Measurements from ENCODE around the gene TMX1. TPM values are rescaled to one million over a fixed set of nuclear protein-coding genes. Genes with fewer than 3 reads are reported as not detected.
"Not testable (repeated sequence)": the region's sequence is repeated elsewhere in the genome, so short reads cannot be mapped to it uniquely, and the experiment has no call there.

TMX1 gene
- polyA plus RNA-seq, 3 donors from 2014 or later: 48.8 to 65.0 (median 56.9) TPM

DNA sequence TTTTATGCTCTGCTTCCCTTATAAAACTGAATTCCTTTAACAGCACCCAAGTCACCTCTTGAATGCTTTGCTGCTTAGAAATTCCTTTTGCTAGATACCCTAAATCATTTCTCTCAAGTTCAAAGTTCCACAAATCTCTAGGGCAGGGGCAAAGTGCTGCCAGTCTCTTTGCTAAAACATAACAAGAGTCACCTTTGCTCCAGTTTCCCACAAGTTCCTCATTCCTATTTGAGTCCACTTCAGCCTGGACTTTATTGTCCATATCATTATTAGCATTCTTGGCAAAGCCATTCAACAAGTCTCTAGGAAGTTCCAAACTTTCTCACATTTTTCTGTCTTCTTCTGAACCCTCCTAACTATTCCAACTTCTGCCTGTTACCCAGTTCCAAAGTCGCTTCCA lies 16.6 kb upstream of the TMX1 start:
- not testable (repeated sequence) for H3K4me3 Mint-ChIP-seq; H3K27ac Mint-ChIP-seq; H3K36me3 Mint-ChIP-seq; H3K4me1 Mint-ChIP-seq; H3K9me3 Mint-ChIP-seq; H3K27me3 Mint-ChIP-seq (ENCODE audit: low read depth in 3 of 3); DNase-seq

DNA sequence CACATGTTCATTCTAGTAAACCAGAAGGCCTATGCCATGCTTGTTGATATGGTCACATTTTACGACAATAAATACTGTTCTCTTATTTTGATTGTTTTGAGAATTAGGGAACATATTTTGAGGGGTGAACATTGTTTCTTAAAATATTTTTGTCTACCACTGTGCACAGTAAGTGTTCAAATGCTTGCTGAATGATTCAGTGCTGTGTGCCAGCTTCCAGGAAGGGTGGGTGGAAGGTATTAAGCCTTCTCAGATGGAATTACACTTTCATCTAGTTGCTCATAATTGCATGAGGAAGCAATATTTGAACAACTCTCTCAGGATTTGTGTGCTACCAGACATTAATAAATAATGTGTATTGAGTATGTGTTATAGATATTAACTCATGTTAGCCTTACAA lies 15.5 kb upstream of the TMX1 start:
- H3K27ac Mint-ChIP-seq: no peak overlapping the region

DNA sequence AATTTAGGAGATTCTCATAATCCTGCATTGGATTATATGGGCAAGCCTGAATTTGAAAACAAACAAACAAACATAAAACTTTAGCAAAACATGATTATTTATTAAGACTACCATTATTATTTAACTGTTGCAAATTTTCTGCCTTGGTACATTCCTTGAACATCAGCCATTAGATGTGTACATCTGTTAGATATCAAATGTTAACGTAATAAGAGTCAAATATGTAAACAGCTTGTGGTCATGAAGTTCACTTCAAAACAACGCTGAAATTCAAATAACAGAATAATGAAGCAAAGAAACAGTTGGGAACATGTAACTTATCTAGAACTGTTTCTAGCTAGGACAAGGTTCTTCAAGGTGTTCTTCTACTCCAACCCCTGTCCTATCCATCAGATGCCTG lies 14.3 kb upstream of the TMX1 start:
- H3K4me3 Mint-ChIP-seq: no peak overlapping the region
- peaks cover 0 to 2% (median 0%) of the 10 kb centered on the region in 3 donors for H3K27me3 Mint-ChIP-seq (ENCODE audit: low read depth in 3 of 3)
- H3K36me3 Mint-ChIP-seq: peaks cover 4 to 8% (median 8%) of the 10 kb centered on the region in 3 donors
- no peak overlapping the region for H3K27ac Mint-ChIP-seq
- no peaks in the 10 kb centered on the region for H3K4me1 Mint-ChIP-seq
- no peaks in the 10 kb centered on the region for H3K9me3 Mint-ChIP-seq
- DNase-seq: no peak

More for the DNA sequence above, 15.5 kb upstream of the TMX1 start:
- H3K4me3 Mint-ChIP-seq: no peak overlapping the region
- H3K27me3 Mint-ChIP-seq (ENCODE audit: low read depth in 3 of 3): peaks cover 0 to 2% (median 0%) of the 10 kb centered on the region in 3 donors
- H3K9me3 Mint-ChIP-seq: no peaks in the 10 kb centered on the region
- DNase-seq: no peak
- H3K36me3 Mint-ChIP-seq: peaks cover 4 to 8% (median 8%) of the 10 kb centered on the region in 3 donors
- no peaks in the 10 kb centered on the region for H3K4me1 Mint-ChIP-seq

DNA sequence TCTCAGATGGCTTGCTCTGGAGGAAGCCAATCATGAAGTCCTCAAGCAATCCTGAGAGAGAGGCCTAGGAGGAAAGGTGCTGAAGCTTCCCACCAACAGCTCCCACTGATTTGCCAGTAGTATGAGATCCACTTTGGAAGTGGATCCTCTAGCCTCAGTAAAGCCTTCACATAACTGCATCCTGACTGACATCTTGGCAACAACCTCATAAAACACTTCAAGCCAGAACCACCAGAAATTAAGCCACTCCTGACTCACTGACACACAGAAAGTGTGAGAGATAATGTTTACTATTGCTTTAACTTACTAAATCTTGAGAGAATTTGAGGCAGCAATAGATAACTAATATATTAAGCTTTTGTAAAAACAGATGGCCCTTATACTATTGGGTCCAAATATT lies 11.7 kb upstream of the TMX1 start:
- Mint-ChIP-seq H3K36me3 (peaks cover 0 to 3% (median 2%) of the 10 kb centered on the region in 3 donors), H3K4me3 (no peak overlapping the region), H3K27me3 (ENCODE audit: low read depth in 3 of 3) (peaks cover 0 to 2% (median 0%) of the 10 kb centered on the region in 3 donors), H3K9me3 (no peaks in the 10 kb centered on the region), H3K4me1 (no peaks in the 10 kb centered on the region), H3K27ac (no peak overlapping the region)
- DNase-seq: no peak

DNA sequence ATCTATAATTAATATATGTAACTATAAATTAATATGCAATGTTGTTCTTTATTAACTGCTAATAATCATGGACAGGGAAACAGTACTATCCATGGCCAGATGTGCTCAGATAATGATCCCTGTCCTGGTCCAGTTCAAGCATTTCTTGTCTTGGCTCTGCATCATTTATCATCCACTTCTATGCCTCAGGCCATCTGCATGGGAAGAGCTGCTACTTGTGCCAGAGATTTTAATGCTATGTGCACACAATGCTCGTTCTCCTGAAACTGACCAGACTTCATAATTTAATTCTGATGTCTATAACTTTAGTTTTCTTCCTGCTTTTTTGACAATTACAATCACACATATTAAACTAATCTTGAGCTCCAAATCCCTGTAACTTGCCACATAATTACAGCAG lies 11.2 kb upstream of the TMX1 start:
- peaks cover 0 to 2% (median 0%) of the 10 kb centered on the region in 3 donors for H3K27me3 Mint-ChIP-seq (ENCODE audit: low read depth in 3 of 3)
- H3K4me3 Mint-ChIP-seq: no peak overlapping the region

DNA sequence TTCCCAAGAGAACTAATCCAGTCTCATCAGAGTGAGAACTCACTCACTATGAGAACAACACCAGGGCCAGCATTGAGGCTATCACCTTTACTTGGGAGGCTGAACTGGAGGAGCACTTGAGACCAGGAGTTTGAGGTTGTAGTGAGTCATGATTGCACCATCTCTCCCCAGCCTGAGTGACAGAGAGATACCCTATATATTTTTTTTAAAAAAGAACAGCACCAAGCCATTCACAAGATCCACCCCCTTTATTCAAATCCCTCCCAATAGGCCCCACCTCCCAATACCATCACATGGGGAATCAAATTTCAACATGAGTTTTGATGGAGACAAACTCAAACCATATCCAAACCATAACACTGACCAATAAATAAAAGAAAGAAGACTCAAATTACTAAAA lies 3.7 kb upstream of the TMX1 start:
- peaks cover 2 to 8% of the 10 kb centered on the region in 2 donors for H3K4me1 Mint-ChIP-seq
- peaks cover 0 to 2% (median 0%) of the 10 kb centered on the region in 3 donors for H3K27me3 Mint-ChIP-seq (ENCODE audit: low read depth in 3 of 3)
- H3K9me3 Mint-ChIP-seq: no peaks in the 10 kb centered on the region
- no peak overlapping the region for H3K4me3 Mint-ChIP-seq
- DNase-seq: no peak
- H3K36me3 Mint-ChIP-seq: no peaks in the 10 kb centered on the region
- H3K27ac Mint-ChIP-seq: no peak overlapping the region

More for the DNA sequence above, 11.2 kb upstream of the TMX1 start:
- no peaks in the 10 kb centered on the region for H3K4me1 Mint-ChIP-seq
- H3K27ac Mint-ChIP-seq: no peak overlapping the region
- no peak for DNase-seq
- H3K9me3 Mint-ChIP-seq: no peaks in the 10 kb centered on the region
- H3K36me3 Mint-ChIP-seq: peaks cover 0 to 3% (median 0%) of the 10 kb centered on the region in 3 donors

DNA sequence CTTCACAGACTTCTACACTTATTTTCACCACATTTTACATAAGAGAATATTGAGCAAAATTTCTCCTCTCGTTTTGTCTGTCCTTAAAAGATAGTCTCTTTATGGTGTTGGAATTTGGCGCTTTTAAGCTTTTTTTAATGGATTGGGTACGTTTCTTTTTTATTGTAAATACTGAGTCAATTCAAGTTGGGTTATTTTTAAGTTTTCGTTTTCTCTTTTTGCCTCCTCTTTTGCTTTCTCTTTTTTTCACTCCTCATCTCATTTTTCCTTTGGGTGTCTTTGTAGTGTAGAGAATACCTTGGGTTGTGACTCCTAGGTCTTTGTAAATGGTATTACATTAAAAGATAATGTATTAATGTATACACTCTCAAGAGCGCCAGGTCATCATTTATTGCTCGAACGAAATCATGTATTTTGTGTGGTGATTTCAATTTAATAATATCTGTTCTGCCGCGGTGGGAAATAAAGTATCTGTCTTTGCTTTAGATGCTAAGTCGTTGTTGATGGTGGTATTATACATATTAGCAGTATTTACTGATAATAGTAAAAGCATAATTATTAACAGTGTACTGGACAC lies 845 bp downstream of the TMX1 start:
- peaks cover 11 to 16% of the 10 kb centered on the region in 2 donors for H3K4me1 Mint-ChIP-seq
- peaks cover 0 to 2% (median 0%) of the 10 kb centered on the region in 3 donors for H3K27me3 Mint-ChIP-seq (ENCODE audit: low read depth in 3 of 3)
- H3K9me3 Mint-ChIP-seq: no peaks in the 10 kb centered on the region
- H3K36me3 Mint-ChIP-seq: no peaks in the 10 kb centered on the region
- DNase-seq: peak in 1 of 3 donors; percentile 3
- no peak overlapping the region for H3K4me3 Mint-ChIP-seq
- no peak overlapping the region for H3K27ac Mint-ChIP-seq

DNA sequence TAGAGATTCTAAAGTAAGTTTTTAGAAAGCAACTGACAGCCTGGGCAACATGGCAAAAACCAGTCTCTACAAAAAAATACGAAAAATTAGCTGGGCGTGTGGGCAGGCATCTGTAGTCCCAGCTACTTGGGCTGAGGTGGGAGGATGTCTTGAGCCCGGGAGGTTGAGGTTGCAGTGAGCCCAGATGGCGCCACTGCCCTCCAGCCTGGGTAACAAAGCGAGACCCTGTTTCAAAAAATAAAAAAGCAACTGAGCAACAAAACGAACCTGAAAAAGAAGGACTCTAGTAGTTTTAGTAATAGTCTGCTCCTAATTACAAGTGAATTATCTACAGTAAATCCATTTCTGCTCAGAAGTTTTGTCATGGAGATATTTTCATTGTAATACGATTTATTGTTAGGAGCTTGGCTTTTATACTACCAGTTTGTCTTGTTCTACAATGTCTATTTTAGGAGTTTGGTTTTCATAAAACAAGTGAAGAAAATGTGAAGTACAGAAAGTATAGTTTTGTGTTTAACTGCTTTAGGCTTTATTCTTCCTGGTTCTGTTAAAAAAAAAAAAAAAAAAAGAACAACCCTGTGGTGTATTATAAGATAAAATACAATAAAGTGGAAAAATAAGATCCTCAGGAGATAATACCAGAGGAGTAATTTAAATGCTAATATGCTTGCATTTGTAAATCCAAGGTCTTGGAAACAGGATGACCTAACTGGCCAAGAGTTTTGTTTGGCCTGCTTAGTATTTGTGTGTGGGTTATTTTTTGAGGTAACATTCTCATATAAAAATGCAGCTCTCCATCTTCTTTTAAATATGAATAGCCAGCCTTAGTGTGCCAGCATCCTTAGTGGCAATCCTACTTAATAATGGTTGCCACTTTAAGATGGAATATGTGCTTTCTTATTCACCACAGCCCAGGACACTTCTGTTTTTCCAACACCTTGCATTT lies 2.8 kb downstream of the TMX1 start:
- Mint-ChIP-seq H3K27me3 (ENCODE audit: low read depth in 3 of 3) (peaks cover 0 to 2% (median 0%) of the 10 kb centered on the region in 3 donors), H3K36me3 (peaks cover 0 to 4% (median 0%) of the 10 kb centered on the region in 3 donors), H3K4me1 (peaks cover 15 to 23% of the 10 kb centered on the region in 2 donors), H3K4me3 (peak overlapping the region in 4 of 5 donors; percentile 9 to 59 (median 38)), H3K9me3 (no peaks in the 10 kb centered on the region), H3K27ac (peak overlapping the region in 3 of 6 donors; percentile 18 to 64 (median 63))
- DNase-seq: no peak

DNA sequence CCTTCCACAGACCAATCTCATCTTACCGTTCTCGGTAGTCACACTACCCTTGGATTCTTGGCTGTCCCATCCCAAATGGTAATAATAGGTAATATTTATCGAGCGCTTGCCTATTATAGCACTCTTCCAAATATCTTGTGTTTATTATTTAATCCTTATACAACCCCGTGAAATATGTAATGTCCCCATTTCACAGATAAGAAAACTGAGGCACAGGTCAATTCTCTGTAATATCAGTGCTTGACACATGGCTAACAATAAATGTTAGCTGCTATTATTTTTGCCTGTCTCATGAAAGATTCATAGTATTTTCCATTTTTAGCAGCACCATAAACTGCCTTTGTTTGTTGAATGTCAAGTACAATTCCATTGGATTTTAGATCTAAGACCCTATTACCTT lies 4.5 kb downstream of the TMX1 start:
- H3K27me3 Mint-ChIP-seq (ENCODE audit: low read depth in 3 of 3): no peaks in the 10 kb centered on the region
- peaks cover 13 to 17% of the 10 kb centered on the region in 2 donors for H3K4me1 Mint-ChIP-seq
- H3K9me3 Mint-ChIP-seq: no peaks in the 10 kb centered on the region
- H3K27ac Mint-ChIP-seq: no peak overlapping the region
- peaks cover 6 to 10% (median 8%) of the 10 kb centered on the region in 3 donors for H3K36me3 Mint-ChIP-seq
- no peak for DNase-seq
- H3K4me3 Mint-ChIP-seq: no peak overlapping the region

DNA sequence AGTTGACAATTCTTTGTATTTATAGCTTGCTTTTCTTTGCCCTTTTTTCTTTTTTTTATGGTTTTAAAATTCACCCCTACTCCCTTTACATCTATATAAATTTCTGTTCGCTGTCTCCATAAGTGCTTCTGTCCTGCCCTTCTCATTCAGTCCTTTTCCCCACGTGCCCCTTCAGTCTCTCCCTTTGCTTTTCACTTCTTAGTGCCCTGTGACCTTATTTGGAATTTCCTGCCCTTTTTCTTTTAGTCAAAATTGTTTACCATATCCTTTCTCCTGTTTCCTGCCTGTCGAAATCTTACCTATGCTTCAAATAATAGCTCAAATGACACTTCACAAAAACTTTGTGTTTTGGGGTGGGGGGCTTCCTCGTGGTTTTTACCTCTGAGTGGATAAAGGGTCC lies 6.0 kb downstream of the TMX1 start:
- H3K9me3 Mint-ChIP-seq: no peaks in the 10 kb centered on the region

DNA sequence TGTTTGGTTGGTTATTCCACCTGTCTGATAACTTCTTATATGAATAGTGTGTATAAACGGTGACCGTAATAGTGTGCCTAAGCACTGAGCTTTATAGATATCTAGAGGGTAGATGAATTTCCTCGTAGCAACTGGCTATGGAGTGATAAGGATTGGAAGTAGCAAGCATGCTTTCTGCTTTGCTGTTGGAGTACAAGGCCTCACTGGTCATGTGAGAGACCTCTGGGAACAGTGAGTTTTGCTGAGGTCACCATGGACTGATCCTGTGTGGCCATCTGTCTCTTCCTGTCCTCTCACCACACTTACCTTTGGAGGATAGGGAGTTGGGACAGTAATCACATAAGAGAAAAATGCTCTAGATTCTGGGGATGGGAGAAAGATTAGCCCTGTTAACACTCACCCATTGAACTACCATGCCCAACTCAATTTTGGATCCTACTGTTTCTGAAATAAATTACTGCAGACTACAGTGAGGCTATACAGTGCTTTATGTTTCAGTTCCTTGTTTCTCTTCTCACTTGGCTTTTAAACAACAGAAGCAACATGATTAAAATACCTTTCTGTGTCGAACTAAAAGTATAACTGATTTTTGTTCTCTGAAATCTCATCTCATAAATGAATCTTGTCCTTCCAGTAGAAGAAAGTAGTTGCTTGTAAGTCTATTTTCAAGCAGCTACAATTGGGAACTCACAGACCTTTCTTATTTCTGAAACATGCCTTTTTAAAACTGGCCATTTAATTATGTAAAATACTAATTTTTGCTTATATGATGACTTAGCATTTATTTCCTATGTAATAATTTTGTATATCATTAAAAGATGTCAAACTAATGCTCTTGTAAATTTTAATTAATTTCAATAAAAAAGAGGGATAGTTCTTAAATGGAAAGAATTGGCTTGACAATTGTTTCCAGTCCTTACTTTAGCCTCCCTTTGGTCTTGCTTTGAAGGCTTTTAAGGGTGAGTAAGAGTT lies 8.3 kb downstream of the TMX1 start:
- Mint-ChIP-seq H3K9me3 (no peaks in the 10 kb centered on the region), H3K27me3 (ENCODE audit: low read depth in 3 of 3) (no peaks in the 10 kb centered on the region), H3K27ac (peak overlapping the region in 1 of 6 donors; percentile 32), H3K4me1 (peaks cover 13 to 17% of the 10 kb centered on the region in 2 donors), H3K36me3 (peaks cover 18 to 33% (median 23%) of the 10 kb centered on the region in 3 donors), H3K4me3 (no peak overlapping the region)
- DNase-seq: no peak

More for the DNA sequence above, 6.0 kb downstream of the TMX1 start:
- H3K4me1 Mint-ChIP-seq: peaks cover 13 to 17% of the 10 kb centered on the region in 2 donors
- peak overlapping the region in 3 of 6 donors; percentile 2 to 60 (median 9) for H3K27ac Mint-ChIP-seq
- H3K4me3 Mint-ChIP-seq: no peak overlapping the region
- H3K27me3 Mint-ChIP-seq (ENCODE audit: low read depth in 3 of 3): no peaks in the 10 kb centered on the region
- H3K36me3 Mint-ChIP-seq: peaks cover 15 to 22% (median 15%) of the 10 kb centered on the region in 3 donors
- DNase-seq: no peak

DNA sequence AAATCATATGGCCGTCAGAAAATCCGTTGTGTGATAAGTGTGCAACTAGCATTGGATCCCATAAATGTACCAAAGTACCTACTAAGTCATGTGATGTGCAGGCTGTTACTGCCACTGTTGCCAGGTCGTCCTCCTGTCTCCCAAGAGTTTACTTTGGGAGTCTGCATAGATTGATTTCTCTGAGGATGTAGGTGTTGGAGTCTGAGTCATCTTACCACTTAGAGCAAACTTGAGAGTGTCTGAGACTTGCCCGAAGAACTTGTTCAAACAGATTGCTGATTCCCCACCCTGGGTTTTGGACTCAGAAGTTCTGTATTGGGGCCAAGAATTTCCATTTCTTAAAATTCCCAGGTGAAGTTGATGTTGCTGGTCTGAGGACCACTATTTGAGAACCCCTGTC lies 11.4 kb downstream of the TMX1 start:
- peaks cover 0 to 4% of the 10 kb centered on the region in 2 donors for H3K4me1 Mint-ChIP-seq
- DNase-seq: no peak

DNA sequence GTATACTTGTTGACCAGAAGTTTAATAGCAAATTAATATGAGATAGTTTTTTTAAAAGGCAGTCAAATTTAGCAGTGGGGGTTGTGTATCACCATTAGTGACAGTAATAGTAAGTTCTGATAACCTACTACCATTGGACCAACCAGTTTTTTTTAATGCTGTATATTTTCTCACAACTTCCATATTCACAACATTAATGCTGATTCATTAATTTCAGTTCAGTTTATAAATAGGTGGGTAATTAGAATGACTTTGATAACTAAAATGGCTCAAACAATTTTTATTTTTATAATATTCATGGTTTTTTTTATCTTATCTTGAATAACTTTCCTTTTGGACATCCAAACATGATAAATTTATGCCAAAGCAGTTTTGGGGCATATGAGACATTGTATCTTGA lies 13.8 kb downstream of the TMX1 start:
- Mint-ChIP-seq H3K27me3 (ENCODE audit: low read depth in 3 of 3) (no peaks in the 10 kb centered on the region), H3K36me3 (peaks cover 31 to 54% (median 31%) of the 10 kb centered on the region in 3 donors), H3K27ac (no peak overlapping the region), H3K9me3 (peaks cover 0 to 2% (median 0%) of the 10 kb centered on the region in 6 donors), H3K4me3 (no peak overlapping the region), H3K4me1 (no peaks in the 10 kb centered on the region)
- DNase-seq: no peak

More for the DNA sequence above, 11.4 kb downstream of the TMX1 start:
- no peaks in the 10 kb centered on the region for H3K27me3 Mint-ChIP-seq (ENCODE audit: low read depth in 3 of 3)
- H3K27ac Mint-ChIP-seq: no peak overlapping the region
- peaks cover 23 to 51% (median 26%) of the 10 kb centered on the region in 3 donors for H3K36me3 Mint-ChIP-seq
- no peaks in the 10 kb centered on the region for H3K9me3 Mint-ChIP-seq
- no peak overlapping the region for H3K4me3 Mint-ChIP-seq
